ENCODE results near the gene HMGB4.

DNA sequence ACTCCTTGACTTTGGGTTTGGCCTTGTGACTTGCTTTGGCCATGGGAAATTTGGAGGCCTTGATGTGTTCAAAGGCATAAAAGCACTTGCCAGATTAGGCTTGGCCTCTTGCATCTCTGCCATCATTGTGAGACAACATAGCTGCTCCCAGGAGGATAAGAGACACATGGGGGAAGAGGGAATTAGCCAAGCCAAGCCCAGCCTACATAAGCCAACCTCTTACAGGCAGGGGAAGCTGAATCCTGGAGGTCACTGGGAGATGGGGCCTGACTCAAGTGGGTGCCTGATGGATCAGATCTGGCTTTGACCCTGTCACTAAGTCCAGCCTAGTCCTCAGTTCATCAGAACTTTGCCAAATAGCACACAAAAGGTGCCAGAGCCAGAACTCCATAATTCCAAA, 37.6 kb upstream of the HMGB4 start:
- TF ChIP-seq CREB1 (IDR thresholded peaks at IDR 0.05; ENCODE audit: low read depth) (no peak), FOXM1 (IDR thresholded peaks at IDR 0.05; ENCODE audit: borderline replicate concordance, low read depth) (no peak), EP300 (IDR thresholded peaks at IDR 0.05; ENCODE audit: borderline replicate concordance) (no peak), TEAD4 (IDR thresholded peaks at IDR 0.05) (no peak), CEBPB (IDR thresholded peaks at IDR 0.05) (no peak), TAF1 (IDR thresholded peaks at IDR 0.05; ENCODE audit: low read depth) (no peak), EGR1 (IDR thresholded peaks at IDR 0.05) (no peak), RAD21 (IDR thresholded peaks at IDR 0.05; ENCODE audit: low read depth) (no peak)
- TF ChIP-seq, protein P1, sequence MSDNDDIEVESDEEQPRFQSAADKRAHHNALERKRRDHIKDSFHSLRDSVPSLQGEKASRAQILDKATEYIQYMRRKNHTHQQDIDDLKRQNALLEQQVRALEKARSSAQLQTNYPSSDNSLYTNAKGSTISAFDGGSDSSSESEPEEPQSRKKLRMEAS (IDR thresholded peaks at IDR 0.05), result no peak
- TF ChIP-seq, protein P2, sequence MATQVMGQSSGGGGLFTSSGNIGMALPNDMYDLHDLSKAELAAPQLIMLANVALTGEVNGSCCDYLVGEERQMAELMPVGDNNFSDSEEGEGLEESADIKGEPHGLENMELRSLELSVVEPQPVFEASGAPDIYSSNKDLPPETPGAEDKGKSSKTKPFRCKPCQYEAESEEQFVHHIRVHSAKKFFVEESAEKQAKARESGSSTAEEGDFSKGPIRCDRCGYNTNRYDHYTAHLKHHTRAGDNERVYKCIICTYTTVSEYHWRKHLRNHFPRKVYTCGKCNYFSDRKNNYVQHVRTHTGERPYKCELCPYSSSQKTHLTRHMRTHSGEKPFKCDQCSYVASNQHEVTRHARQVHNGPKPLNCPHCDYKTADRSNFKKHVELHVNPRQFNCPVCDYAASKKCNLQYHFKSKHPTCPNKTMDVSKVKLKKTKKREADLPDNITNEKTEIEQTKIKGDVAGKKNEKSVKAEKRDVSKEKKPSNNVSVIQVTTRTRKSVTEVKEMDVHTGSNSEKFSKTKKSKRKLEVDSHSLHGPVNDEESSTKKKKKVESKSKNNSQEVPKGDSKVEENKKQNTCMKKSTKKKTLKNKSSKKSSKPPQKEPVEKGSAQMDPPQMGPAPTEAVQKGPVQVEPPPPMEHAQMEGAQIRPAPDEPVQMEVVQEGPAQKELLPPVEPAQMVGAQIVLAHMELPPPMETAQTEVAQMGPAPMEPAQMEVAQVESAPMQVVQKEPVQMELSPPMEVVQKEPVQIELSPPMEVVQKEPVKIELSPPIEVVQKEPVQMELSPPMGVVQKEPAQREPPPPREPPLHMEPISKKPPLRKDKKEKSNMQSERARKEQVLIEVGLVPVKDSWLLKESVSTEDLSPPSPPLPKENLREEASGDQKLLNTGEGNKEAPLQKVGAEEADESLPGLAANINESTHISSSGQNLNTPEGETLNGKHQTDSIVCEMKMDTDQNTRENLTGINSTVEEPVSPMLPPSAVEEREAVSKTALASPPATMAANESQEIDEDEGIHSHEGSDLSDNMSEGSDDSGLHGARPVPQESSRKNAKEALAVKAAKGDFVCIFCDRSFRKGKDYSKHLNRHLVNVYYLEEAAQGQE (IDR thresholded peaks at IDR 0.05; ENCODE audit: low read depth), result no peak
- TF ChIP-seq, protein P3, sequence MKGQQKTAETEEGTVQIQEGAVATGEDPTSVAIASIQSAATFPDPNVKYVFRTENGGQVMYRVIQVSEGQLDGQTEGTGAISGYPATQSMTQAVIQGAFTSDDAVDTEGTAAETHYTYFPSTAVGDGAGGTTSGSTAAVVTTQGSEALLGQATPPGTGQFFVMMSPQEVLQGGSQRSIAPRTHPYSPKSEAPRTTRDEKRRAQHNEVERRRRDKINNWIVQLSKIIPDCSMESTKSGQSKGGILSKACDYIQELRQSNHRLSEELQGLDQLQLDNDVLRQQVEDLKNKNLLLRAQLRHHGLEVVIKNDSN (IDR thresholded peaks at IDR 0.05), result no peak

Data from Ishikawa (cell line).